ENCODE results near the gene ZNF311.
A peak's percentile ranks its signal among the peaks of the same experiment; 100 is the strongest.

- TF ChIP-seq POLR2A (IDR thresholded peaks at IDR 0.05) (no peak), CTCF (IDR thresholded peaks at IDR 0.05) (peak; percentile 55 to 81 (median 74))
Observed at GRCh38 chr6:29016559-29017427, 11.7 kb upstream of the ZNF311 start.

Measured in thyroid gland (tissue), 4 donors.